H1 (cell line): Measurements from ENCODE around the gene ARMH2. TPM values are rescaled to one million over a fixed set of nuclear protein-coding genes. Genes with fewer than 3 reads are reported as not detected.

Source experiments
- CTCF ChIA-PET: fragments of 300-600 bp; sonication (Branson Sonifier 250); formaldehyde crosslinking; loops from one replicate; lab custom pipeline; 2021; ENCODE audit not compliant: partially characterized antibody; lab: Charles Lee
- POLR2A ChIA-PET: fragments of 300-600 bp; sonication (Branson Sonifier 250); formaldehyde crosslinking; loops from one replicate; lab custom pipeline; 2021; ENCODE audit warnings: inconsistent platforms; ENCODE audit not compliant: partially characterized antibody; lab: Charles Lee
- DNase-seq, 2 experiments: peaks; one replicate each; pipeline versions ENCODE4 v3.0.0 to v3.0.0-alpha.2; 2010 to 2022; ENCODE audit warnings: low spot score in 2 of 2, low read depth in 1 of 2, mixed read lengths in 1 of 2
- FAIRE-seq: peaks from 2 replicates; lab custom pipeline; 2011; peaks lifted over from hg19 to GRCh38; lab: Jason Lieb, UNC
- H2AFZ ChIP-seq: 2 replicates; pipeline ENCODE4 v1.8.1; 2012; ENCODE audit warnings: low read length, inconsistent platforms
- H2AK5ac ChIP-seq: 2 replicates; pipeline ENCODE4 v1.6.1; 2013; ENCODE audit warnings: low read depth, low read length
- H2BK120ac ChIP-seq: replicated peaks from 2 replicates; pipeline ENCODE3; 2013; ENCODE audit warnings: low read depth, low read length, inconsistent platforms
- H2BK12ac ChIP-seq: 2 replicates; pipeline ENCODE4 v1.6.1; 2013; ENCODE audit warnings: low read depth, low read length
- H2BK15ac ChIP-seq: 2 replicates; pipeline ENCODE4 v1.6.1; 2013; ENCODE audit warnings: low read length
- H2BK20ac ChIP-seq: 2 replicates; pipeline ENCODE4 v1.6.1; 2013; ENCODE audit warnings: low read length
- H2BK5ac ChIP-seq: 2 replicates; pipeline ENCODE4 v1.6.1; 2013; ENCODE audit warnings: low read depth, low read length
- H3K14ac ChIP-seq: 2 replicates; pipeline ENCODE4 v1.6.1; 2013; ENCODE audit warnings: inconsistent platforms; ENCODE audit not compliant: insufficient read length
- H3K18ac ChIP-seq: 2 replicates; pipeline ENCODE4 v1.6.1; 2013; ENCODE audit warnings: low read length; ENCODE audit errors: extremely low read depth
- H3K23ac ChIP-seq: 2 replicates; pipeline ENCODE4 v1.6.1; 2013; ENCODE audit warnings: inconsistent platforms; ENCODE audit not compliant: insufficient read length
- H3K23me2 ChIP-seq: 2 replicates; pipeline ENCODE4 v1.6.1; 2013; ENCODE audit warnings: low read depth, low read length
- H3K27ac ChIP-seq: 2 replicates; pipeline ENCODE4 v1.6.1; 2011; ENCODE audit warnings: low read depth, low read length, inconsistent platforms
- H3K27me3 ChIP-seq, 4 experiments: replicated peaks in 1 of 4; 1 replicate in 1 of 4; 2 replicates in 3 of 4; pipeline versions ENCODE4 v1.6.1 to v1.8.1; 2011 to 2013; ENCODE audit warnings: low read length in 3 of 4, mild to moderate bottlenecking in 3 of 4, inconsistent platforms in 2 of 4, mixed read lengths in 2 of 4, moderate library complexity in 1 of 4; ENCODE audit not compliant: control insufficient read depth in 3 of 4, insufficient read depth in 3 of 4; ENCODE audit errors: extremely low read depth in 1 of 4
- H3K36me3 ChIP-seq, 4 experiments: 2 replicates each; pipeline versions ENCODE4 v1.6.1 to v1.8.1; 2011 to 2013; ENCODE audit warnings: mild to moderate bottlenecking in 4 of 4, low read length in 3 of 4, moderate library complexity in 2 of 4, control low read depth in 1 of 4, inconsistent platforms in 1 of 4; ENCODE audit not compliant: insufficient read depth in 4 of 4, control insufficient read depth in 2 of 4
- H3K4ac ChIP-seq: replicated peaks from 2 replicates; pipeline ENCODE3; 2013; ENCODE audit warnings: low read length, low read depth, mixed read lengths, inconsistent platforms; ENCODE audit not compliant: insufficient read length
- H3K4me1 ChIP-seq, 4 experiments: replicated peaks in 1 of 4; 1 replicate in 1 of 4; 2 replicates in 3 of 4; pipeline versions ENCODE4 v1.6.1 to v1.8.1; 2011 to 2013; ENCODE audit warnings: low read length in 3 of 4, inconsistent platforms in 2 of 4, mixed read lengths in 1 of 4; ENCODE audit not compliant: insufficient read depth in 4 of 4, control insufficient read depth in 3 of 4
- H3K4me2 ChIP-seq, 2 experiments: 2 replicates each; pipeline versions ENCODE4 v1.6.1 to v1.8.1; 2011 to 2013; ENCODE audit warnings: low read depth in 2 of 2, low read length in 2 of 2, control low read depth in 1 of 2, inconsistent platforms in 1 of 2, mild to moderate bottlenecking in 1 of 2; ENCODE audit not compliant: insufficient read depth in 1 of 2
- H3K4me3 ChIP-seq, 4 experiments: fragments of 200-600, 300-600 bp in 1 of 4; sonication (generic), shearing (Covaris generic), sonication (Bioruptor Twin) in 1 of 4; 2 replicates each; pipeline versions ENCODE4 v1.5.1 to v1.8.1; 2011 to 2016; ENCODE audit warnings: low read length in 4 of 4, low read depth in 3 of 4, control low read depth in 2 of 4, inconsistent platforms in 2 of 4, mild to moderate bottlenecking in 2 of 4, mixed read lengths in 1 of 4, moderate library complexity in 1 of 4; ENCODE audit not compliant: insufficient read depth in 2 of 4; ENCODE audit errors: extremely low read depth in 1 of 4
- H3K56ac ChIP-seq: replicated peaks from 2 replicates; pipeline ENCODE3; 2013; ENCODE audit warnings: low read depth, mild to moderate bottlenecking, mixed read lengths, low read length, inconsistent platforms; ENCODE audit not compliant: insufficient read length
- H3K79me1 ChIP-seq: 2 replicates; pipeline ENCODE4 v1.6.1; 2013; ENCODE audit warnings: low read depth, low read length, control low read depth
- H3K79me2 ChIP-seq, 2 experiments: 2 replicates each; pipeline versions ENCODE4 v1.6.1 to v1.8.1; 2012 to 2013; ENCODE audit warnings: low read length in 2 of 2, mild to moderate bottlenecking in 2 of 2, inconsistent platforms in 1 of 2; ENCODE audit not compliant: insufficient read depth in 2 of 2, control insufficient read depth in 1 of 2
- H3K9ac ChIP-seq, 4 experiments: replicated peaks in 1 of 4; 1 replicate in 1 of 4; 2 replicates in 3 of 4; pipeline versions ENCODE4 v1.6.1 to v1.8.1; 2011 to 2013; ENCODE audit warnings: low read depth in 3 of 4, low read length in 3 of 4, control low read depth in 2 of 4, mild to moderate bottlenecking in 2 of 4, moderate library complexity in 2 of 4, inconsistent platforms in 1 of 4; ENCODE audit errors: extremely low read depth in 1 of 4
- H3K9me3 ChIP-seq, 2 experiments: 2 replicates each; pipeline versions ENCODE4 v1.6.1 to v1.8.1; 2012 to 2013; ENCODE audit warnings: mild to moderate bottlenecking in 2 of 2, moderate library complexity in 2 of 2, control low read depth in 1 of 2, inconsistent platforms in 1 of 2, low read depth in 1 of 2, low read length in 1 of 2, mixed read lengths in 1 of 2; ENCODE audit not compliant: insufficient read depth in 2 of 2
- H4K20me1 ChIP-seq, 2 experiments: replicated peaks in 1 of 2; 2 replicates each; pipeline versions ENCODE3 to v1.8.1; 2011 to 2013; ENCODE audit warnings: inconsistent platforms in 2 of 2, low read length in 2 of 2, mild to moderate bottlenecking in 1 of 2; ENCODE audit not compliant: insufficient read depth in 2 of 2, control insufficient read depth in 1 of 2
- H4K5ac ChIP-seq: 2 replicates; pipeline ENCODE4 v1.6.1; 2013; ENCODE audit warnings: low read length, low read depth, mixed read lengths, inconsistent platforms; ENCODE audit not compliant: insufficient read length
- H4K8ac ChIP-seq: 2 replicates; pipeline ENCODE4 v1.8.0; 2013; ENCODE audit warnings: mild to moderate bottlenecking, moderate library complexity, low read length, inconsistent platforms; ENCODE audit not compliant: insufficient read depth; ENCODE audit errors: extremely low read depth
- H4K91ac ChIP-seq: replicated peaks from 2 replicates; pipeline ENCODE3; 2013; ENCODE audit warnings: low read length, mixed read lengths, inconsistent platforms; ENCODE audit not compliant: insufficient read length
- FOSL1 ChIP-seq: IDR thresholded peaks from 2 replicates; pipeline ENCODE4 v1.6.1; 2011; ENCODE audit warnings: mild to moderate bottlenecking, low read depth, low read length, moderate library complexity; ENCODE audit not compliant: insufficient read depth
- JUN ChIP-seq: IDR thresholded peaks from 2 replicates; pipeline ENCODE4 v1.6.1; 2011; ENCODE audit warnings: low read depth, mild to moderate bottlenecking, improper control_type of control experiment, low read length
- KDM5A ChIP-seq: fragments of 200-600 bp; IDR thresholded peaks from 2 replicates; pipeline ENCODE4 v1.7.1; 2012; ENCODE audit warnings: mild to moderate bottlenecking, low read length, inconsistent platforms, mixed read lengths
- SP1 ChIP-seq: IDR thresholded peaks from 2 replicates; pipeline ENCODE4 v1.6.1; 2011; ENCODE audit warnings: low read depth, low read length
- WGBS, 2 experiments: shearing (Covaris generic) in 1 of 2; methylation state at CpG; one replicate each; pipeline versions ENCODE4 v1.1.6 to v1.1.7; 2013 to 2015; ENCODE audit warnings: low lambda C conversion rate in 2 of 2, mixed read lengths in 2 of 2, inconsistent platforms in 1 of 2, low coverage in 1 of 2, missing lambda C conversion rate in 1 of 2; ENCODE audit not compliant: insufficient replicate concordance in 2 of 2, insufficient coverage in 1 of 2, insufficient read length in 1 of 2; ENCODE audit errors: extremely low coverage in 1 of 2, missing lambda C conversion rate in 1 of 2; 5-methylcytosine and 5-hydroxymethylcytosine counted together
- polyA plus RNA-seq, 7 experiments: library from polyadenylated mRNA; depleted of rRNA in 3 of 7; stranded (reverse) in 5 of 7; unstranded in 2 of 7; fragments of >200 nt in 5 of 7; fragments of 200-250 nt in 2 of 7; gene quantifications; 1 replicate in 5 of 7; 2 replicates in 1 of 7; 4 replicates in 1 of 7; pipeline versions ENCODE4 v1.2.1 to v1.2.3, GENCODE V29; 2011 to 2013; ENCODE audit warnings: missing spikeins in 2 of 7, mixed read lengths in 2 of 7
- total RNA-seq: library from RNA; stranded (reverse); fragmentation: NEBNext Ultra II Directional; extraction: Animal tissue kit (Norgen Biotek cat#: 25700); gene quantifications from 2 replicates; pipeline ENCODE4 v1.2.1, GENCODE V29; 2021

The ARMH2 gene
- total and polyA plus RNA-seq, 2 of the 8 experiments (the other 6 are each of a cell fraction or from before 2014, with no cell fraction given), result not detected

- Histone ChIP-seq H3K4ac (no peak overlapping the region), H3K27me3 (no peaks in the 10 kb centered on the region), H3K27ac (no peak overlapping the region), H4K8ac (no peak overlapping the region), H3K79me1 (no peaks in the 10 kb centered on the region; the same call in 1 of the 2 replicates), H3K18ac (no peak overlapping the region), H3K56ac (no peak overlapping the region), H3K14ac (no peak overlapping the region), H3K9ac (no peak overlapping the region), H2AFZ (no peak overlapping the region), H3K36me3 (peaks cover 2 to 38% (median 8%) of the 10 kb centered on the region in 4 experiments; a peak in 5 of 8 replicates), H3K4me3 (no peak overlapping the region), H3K4me1 (no peaks in the 10 kb centered on the region), H3K79me2 (no peaks in the 10 kb centered on the region), H4K91ac (no peak overlapping the region), H4K20me1 (no peaks in the 10 kb centered on the region), H3K4me2 (no peak overlapping the region), H4K5ac (no peak overlapping the region), H3K23ac (no peak overlapping the region), H3K9me3 (no peaks in the 10 kb centered on the region), H2BK15ac (no peak overlapping the region)
- no peak for FAIRE-seq
- DNase-seq, result no peak
- CTCF ChIA-PET, result interaction anchor here (0.6 to 3.0 kb wide), 12 partner anchors 9 to 353 kb away, joined by 3 to 17 read pairs (median 3); no protein-coding TSS in a partner anchor
- TF ChIP-seq SP1, result no peak
- TF ChIP-seq JUN, result no peak
- no peak for TF ChIP-seq FOSL1
- no peak for TF ChIP-seq KDM5A
- TF ChIP-seq, all 59 proteins: peak for 0
- H3K23me2 ChIP-seq, result no peaks in the 10 kb centered on the region
- 89% methylated on average over 4 of the region's 4 CpGs; no CpG with 5 or more reads in 1 of the 2 experiments for WGBS, 2 experiments
- H2BK5ac ChIP-seq, result 0 out of 2 replicates have a peak overlapping the region, but pooled peaks have one; percentile 10
- H2BK12ac ChIP-seq, result no peak overlapping the region
- POLR2A ChIA-PET, result interaction anchor here (1.0 kb wide), 1 partner anchor 20 kb away, joined by 6 read pairs; no protein-coding TSS in a partner anchor
- no peak overlapping the region for H2BK120ac ChIP-seq
- H2BK20ac ChIP-seq, result no peak overlapping the region
- H2AK5ac ChIP-seq, result no peak overlapping the region
These were observed 46.9 kb upstream of the ARMH2 start for GRCh38 chr6:24845578-24845977.
